ENCODE results near the gene ZNF354C.

GRCh38 chr5:179044765-179045164 lies 15.4 kb upstream of the ZNF354C start:
- TF ChIP-seq POLR2AphosphoS5 (IDR thresholded peaks at IDR 0.05; ENCODE audit: borderline replicate concordance, low read depth, low read length) (no peak), FOXP2 (optimal IDR thresholded peaks at IDR 0.05; ENCODE audit: control extremely low read depth, extremely low read length, insufficient read depth) (no peak), EZH2 (IDR thresholded peaks at IDR 0.05) (no peak)

All from SK-N-MC (cell line).